Astrocyte (in vitro differentiated cells and primary cell): ENCODE data around the gene COL9A2. TPM values are rescaled to one million over a fixed set of nuclear protein-coding genes. Genes with fewer than 3 reads are reported as not detected.

Source experiments
- DNase-seq: peaks from one replicate; pipeline ENCODE4 v3.0.0-alpha.2; 2010; ENCODE audit warnings: low read depth
- FAIRE-seq: peaks from 2 replicates; lab custom pipeline; 2011; peaks lifted over from hg19 to GRCh38; lab: Jason Lieb, UNC
- H2AFZ ChIP-seq: 2 replicates; pipeline ENCODE4 v1.6.0; 2012; ENCODE audit warnings: low read depth, low read length, inconsistent platforms
- H3K27ac ChIP-seq: 2 replicates; pipeline ENCODE4 v1.5.1; 2011; ENCODE audit warnings: low read depth, low read length, inconsistent platforms
- H3K27me3 ChIP-seq: 2 replicates; pipeline ENCODE4 v1.6.0; 2011; ENCODE audit warnings: low read length, inconsistent platforms; ENCODE audit not compliant: insufficient read depth
- H3K36me3 ChIP-seq: 2 replicates; pipeline ENCODE4 v1.5.1; 2011; ENCODE audit warnings: low read length, inconsistent platforms; ENCODE audit not compliant: insufficient read depth
- H3K4me1 ChIP-seq: 2 replicates; pipeline ENCODE4 v1.5.1; 2011; ENCODE audit warnings: low read length, inconsistent platforms; ENCODE audit not compliant: insufficient read depth
- H3K4me2 ChIP-seq: 2 replicates; pipeline ENCODE4 v1.6.0; 2012; ENCODE audit warnings: low read length, inconsistent platforms
- H3K4me3 ChIP-seq: 2 replicates; pipeline ENCODE4 v1.5.1; 2011; ENCODE audit warnings: low read depth, mild to moderate bottlenecking, low read length, inconsistent platforms; ENCODE audit not compliant: insufficient read depth
- H3K79me2 ChIP-seq: 2 replicates; pipeline ENCODE4 v1.6.0; 2012; ENCODE audit warnings: mild to moderate bottlenecking, low read length, inconsistent platforms; ENCODE audit not compliant: insufficient read depth
- H3K9ac ChIP-seq: 2 replicates; pipeline ENCODE4 v1.6.0; 2012; ENCODE audit warnings: mild to moderate bottlenecking, low read length, inconsistent platforms
- H3K9me3 ChIP-seq: 2 replicates; pipeline ENCODE4 v1.5.1; 2012; ENCODE audit warnings: low read depth, mild to moderate bottlenecking, low read length, inconsistent platforms; ENCODE audit not compliant: insufficient read depth
- H4K20me1 ChIP-seq: 2 replicates; pipeline ENCODE4 v1.6.0; 2012; ENCODE audit warnings: low read length, inconsistent platforms; ENCODE audit not compliant: insufficient read depth
- H3K27ac Mint-ChIP-seq: one replicate; pipeline ENCODE4 v1.8.0; 2021; ENCODE audit warnings: mild to moderate bottlenecking, mixed read lengths; ENCODE audit not compliant: unreplicated experiment
- H3K27me3 Mint-ChIP-seq: one replicate; pipeline ENCODE4 v1.8.0; 2021; ENCODE audit warnings: low read depth, mixed read lengths; ENCODE audit not compliant: unreplicated experiment
- H3K36me3 Mint-ChIP-seq: one replicate; pipeline ENCODE4 v1.8.0; 2021; ENCODE audit warnings: low read depth, mixed read lengths; ENCODE audit not compliant: unreplicated experiment
- H3K4me1 Mint-ChIP-seq: one replicate; pipeline ENCODE4 v1.8.0; 2021; ENCODE audit warnings: low read depth, mixed read lengths; ENCODE audit not compliant: unreplicated experiment
- H3K4me3 Mint-ChIP-seq: one replicate; pipeline ENCODE4 v1.8.0; 2021; ENCODE audit warnings: mild to moderate bottlenecking, moderate library complexity, mixed read lengths; ENCODE audit not compliant: unreplicated experiment
- H3K9me3 Mint-ChIP-seq: one replicate; pipeline ENCODE4 v1.8.0; 2021; ENCODE audit warnings: mild to moderate bottlenecking, mixed read lengths; ENCODE audit not compliant: unreplicated experiment
- CTCF ChIP-seq: IDR thresholded peaks from 2 replicates; pipeline ENCODE4 v1.5.1; 2011; ENCODE audit warnings: low read depth, mild to moderate bottlenecking, inconsistent platforms, low read length, moderate library complexity; ENCODE audit not compliant: insufficient read depth
- EZH2 ChIP-seq: IDR thresholded peaks from 2 replicates; pipeline ENCODE4 v1.6.1; 2012; ENCODE audit warnings: mild to moderate bottlenecking, low read length, inconsistent platforms; ENCODE audit not compliant: insufficient read depth
- total RNA-seq: library from RNA; stranded (reverse); gene quantifications from 2 replicates; pipeline ENCODE4 v1.2.1, GENCODE V29; 2021

The COL9A2 gene
- total RNA-seq, 1 donor from 2014 or later: 2.1 TPM

GRCh38 chr1:40267767-40268187 lies 49.3 kb downstream of the COL9A2 start:
- peaks cover 17% of the 10 kb centered on the region for H3K36me3 Mint-ChIP-seq
- Histone ChIP-seq H3K4me2 (peak overlapping the region; percentile 63), H4K20me1 (peaks cover 11% of the 10 kb centered on the region), H2AFZ (no peak overlapping the region), H3K27ac (peak overlapping the region; percentile 96), H3K27me3 (no peaks in the 10 kb centered on the region), H3K4me3 (no peak overlapping the region), H3K4me1 (peaks cover 27% of the 10 kb centered on the region), H3K9ac (peak overlapping the region; percentile 79), H3K9me3 (no peaks in the 10 kb centered on the region), H3K79me2 (peaks cover 30% of the 10 kb centered on the region), H3K36me3 (peaks cover 49% of the 10 kb centered on the region)
- H3K9me3 Mint-ChIP-seq: no peaks in the 10 kb centered on the region
- TF ChIP-seq EZH2: no peak
- no peak for TF ChIP-seq CTCF
- no peak overlapping the region for H3K27ac Mint-ChIP-seq
- peaks cover 16% of the 10 kb centered on the region for H3K4me1 Mint-ChIP-seq
- no peaks in the 10 kb centered on the region for H3K27me3 Mint-ChIP-seq
- DNase-seq (peak; percentile 98), FAIRE-seq (peak; percentile 94)
- no peak overlapping the region for H3K4me3 Mint-ChIP-seq

- H3K9me3 Mint-ChIP-seq: no peaks in the 10 kb centered on the region
- TF ChIP-seq EZH2: no peak
- TF ChIP-seq CTCF: no peak
- no peak overlapping the region for H3K27ac Mint-ChIP-seq
- Histone ChIP-seq H3K4me1 (peaks cover 27% of the 10 kb centered on the region), H3K79me2 (peaks cover 36% of the 10 kb centered on the region), H2AFZ (no peak overlapping the region), H4K20me1 (peaks cover 14% of the 10 kb centered on the region), H3K4me3 (no peak overlapping the region), H3K4me2 (peak overlapping the region; percentile 62), H3K27ac (peak overlapping the region; percentile 88), H3K9ac (peak overlapping the region; percentile 75), H3K9me3 (no peaks in the 10 kb centered on the region), H3K27me3 (no peaks in the 10 kb centered on the region), H3K36me3 (peaks cover 51% of the 10 kb centered on the region)
- peaks cover 17% of the 10 kb centered on the region for H3K36me3 Mint-ChIP-seq
- peaks cover 16% of the 10 kb centered on the region for H3K4me1 Mint-ChIP-seq
- DNase-seq (no peak), FAIRE-seq (no peak)
- H3K27me3 Mint-ChIP-seq: no peaks in the 10 kb centered on the region
- H3K4me3 Mint-ChIP-seq: no peak overlapping the region
These were observed 50.1 kb downstream of the COL9A2 start for GRCh38 chr1:40266786-40267535.

GRCh38 chr1:40265919-40266318 lies 51.2 kb downstream of the COL9A2 start:
- TF ChIP-seq EZH2 (no peak), CTCF (no peak)
- DNase-seq: no peak
- H3K27me3 Mint-ChIP-seq: no peaks in the 10 kb centered on the region
- no peaks in the 10 kb centered on the region for H3K9me3 Mint-ChIP-seq
- Histone ChIP-seq H4K20me1 (peaks cover 12% of the 10 kb centered on the region), H3K27ac (peak overlapping the region; percentile 65), H3K4me3 (no peak overlapping the region), H2AFZ (no peak overlapping the region), H3K79me2 (peaks cover 43% of the 10 kb centered on the region), H3K27me3 (no peaks in the 10 kb centered on the region), H3K4me1 (peaks cover 27% of the 10 kb centered on the region), H3K9ac (peak overlapping the region; percentile 15), H3K36me3 (peaks cover 50% of the 10 kb centered on the region), H3K9me3 (no peaks in the 10 kb centered on the region), H3K4me2 (peak overlapping the region; percentile 17)
- no peak for FAIRE-seq
- peaks cover 16% of the 10 kb centered on the region for H3K4me1 Mint-ChIP-seq
- H3K36me3 Mint-ChIP-seq: peaks cover 17% of the 10 kb centered on the region
- no peak overlapping the region for H3K4me3 Mint-ChIP-seq
- no peak overlapping the region for H3K27ac Mint-ChIP-seq
